WTC11 (cell line): ENCODE measurements around the gene UCP3. TPM values are rescaled to one million over a fixed set of nuclear protein-coding genes. Genes with fewer than 3 reads are reported as not detected.

Experiments
- ATAC-seq: fragments of 200-7000 bp; cut with Tn5 transposase; 2 replicates; pipeline ENCODE4 v1.10.0; 2021; ENCODE audit warnings: mild to moderate bottlenecking, moderate library complexity
- CTCF ChIA-PET: fragments of 300-600 bp; sonication (Branson Sonifier 250); formaldehyde crosslinking; loops from one replicate; lab custom pipeline; 2021; ENCODE audit warnings: antibody characterized with exemption; lab: Charles Lee
- POLR2A ChIA-PET: fragments of 350-600 bp; sonication (Branson Sonifier 250); formaldehyde crosslinking; loops from one replicate; lab custom pipeline; 2021; ENCODE audit warnings: antibody characterized with exemption; lab: Charles Lee
- DNase-seq: peaks from one replicate; pipeline ENCODE4 v3.0.0; 2021; ENCODE audit warnings: low spot score
- H3K27ac Mint-ChIP-seq: 2 replicates; pipeline ENCODE4 v1.8.0; 2021; ENCODE audit warnings: mixed read lengths
- H3K27me3 Mint-ChIP-seq: 2 replicates; pipeline ENCODE4 v1.8.0; 2021; ENCODE audit warnings: low read depth, mild to moderate bottlenecking, moderate library complexity, mixed read lengths
- H3K36me3 Mint-ChIP-seq: 2 replicates; pipeline ENCODE4 v1.8.0; 2021; ENCODE audit warnings: mixed read lengths
- H3K4me1 Mint-ChIP-seq: 2 replicates; pipeline ENCODE4 v1.8.0; 2022; ENCODE audit warnings: mixed read lengths
- H3K4me3 Mint-ChIP-seq: 2 replicates; pipeline ENCODE4 v1.8.0; 2021; ENCODE audit warnings: mild to moderate bottlenecking, moderate library complexity, mixed read lengths
- H3K9me3 Mint-ChIP-seq: 2 replicates; pipeline ENCODE4 v1.8.0; 2021; ENCODE audit warnings: mixed read lengths
- CBFB ChIP-seq: sonication (generic); formaldehyde crosslinking; IDR thresholded peaks from 2 replicates; pipeline ENCODE4 v1.8.1; 2022; ENCODE audit warnings: mild to moderate bottlenecking, low read depth, missing genetic modification reagents
- CREB1 ChIP-seq: sonication (generic); formaldehyde crosslinking; IDR thresholded peaks from 2 replicates; pipeline ENCODE4 v1.8.0; 2023; ENCODE audit warnings: mild to moderate bottlenecking, missing genetic modification reagents
- CREM ChIP-seq: sonication (generic); formaldehyde crosslinking; IDR thresholded peaks from 2 replicates; pipeline ENCODE4 v1.8.1; 2022; ENCODE audit warnings: mild to moderate bottlenecking, missing genetic modification reagents, moderate library complexity
- E2F5 ChIP-seq: sonication (generic); formaldehyde crosslinking; IDR thresholded peaks from 2 replicates; pipeline ENCODE4 v1.8.1; 2022; ENCODE audit warnings: mild to moderate bottlenecking, moderate library complexity, missing genetic modification reagents
- EMX1 ChIP-seq: fragments of 250-450 bp; sonication (Bioruptor Pico); IDR thresholded peaks from 2 replicates; pipeline ENCODE4 v1.8.0; 2021; ENCODE audit warnings: mild to moderate bottlenecking
- ESRRA ChIP-seq: sonication (generic); formaldehyde crosslinking; IDR thresholded peaks from 2 replicates; pipeline ENCODE4 v1.8.1; 2022; ENCODE audit warnings: mild to moderate bottlenecking, missing genetic modification reagents, borderline replicate concordance
- FOXJ3 ChIP-seq: sonication (generic); formaldehyde crosslinking; IDR thresholded peaks from 2 replicates; pipeline ENCODE4 v1.9.0; 2021; ENCODE audit warnings: missing genetic modification reagents, mild to moderate bottlenecking, borderline replicate concordance
- FOXP1 ChIP-seq: sonication (generic); formaldehyde crosslinking; IDR thresholded peaks from 2 replicates; pipeline ENCODE4 v1.8.0; 2022; ENCODE audit warnings: missing genetic modification reagents, mild to moderate bottlenecking, moderate library complexity, borderline replicate concordance
- MAX ChIP-seq: sonication (generic); formaldehyde crosslinking; IDR thresholded peaks from 2 replicates; pipeline ENCODE4 v1.8.0; 2022; ENCODE audit warnings: mild to moderate bottlenecking, missing genetic modification reagents
- OVOL2 ChIP-seq: fragments of 250-450 bp; sonication (Bioruptor Pico); IDR thresholded peaks from 2 replicates; pipeline ENCODE4 v1.9.0; 2021; ENCODE audit warnings: mild to moderate bottlenecking, borderline replicate concordance
- SMAD3 ChIP-seq: sonication (generic); formaldehyde crosslinking; IDR thresholded peaks from 2 replicates; pipeline ENCODE4 v1.8.0; 2022; ENCODE audit warnings: missing genetic modification reagents, mild to moderate bottlenecking, borderline replicate concordance
- ZNF121 ChIP-seq: sonication (generic); formaldehyde crosslinking; IDR thresholded peaks from 2 replicates; pipeline ENCODE4 v1.8.0; 2023; ENCODE audit warnings: missing genetic modification reagents
- ZNF138 ChIP-seq: sonication (generic); formaldehyde crosslinking; conservative IDR thresholded peaks from 2 replicates; pipeline ENCODE4 v1.8.1; 2022; ENCODE audit warnings: mild to moderate bottlenecking, moderate library complexity, missing genetic modification reagents
- ZNF281 ChIP-seq: sonication (generic); formaldehyde crosslinking; IDR thresholded peaks from 2 replicates; pipeline ENCODE4 v1.8.0; 2023; ENCODE audit warnings: mild to moderate bottlenecking, missing genetic modification reagents
- ZNF423 ChIP-seq: fragments of 250-450 bp; sonication (Bioruptor Pico); IDR thresholded peaks from 2 replicates; pipeline ENCODE4 v2.1.2; 2022; ENCODE audit warnings: mild to moderate bottlenecking, moderate library complexity
- ZNF425 ChIP-seq: fragments of 250-450 bp; sonication (Bioruptor Pico); conservative IDR thresholded peaks from 2 replicates; pipeline ENCODE4 v1.9.0; 2021; ENCODE audit warnings: mild to moderate bottlenecking
- ZNF512 ChIP-seq: sonication (generic); formaldehyde crosslinking; IDR thresholded peaks from 2 replicates; pipeline ENCODE4 v1.8.1; 2022; ENCODE audit warnings: missing genetic modification reagents, borderline replicate concordance
- ZNF532 ChIP-seq: fragments of 250-450 bp; sonication (Bioruptor Pico); IDR thresholded peaks from 2 replicates; pipeline ENCODE4 v1.9.0; 2021; ENCODE audit warnings: mild to moderate bottlenecking, borderline replicate concordance
- ZSCAN18 ChIP-seq: fragments of 250-450 bp; sonication (Bioruptor Pico); IDR thresholded peaks from 2 replicates; pipeline ENCODE4 v2.1.2; 2022; ENCODE audit warnings: mild to moderate bottlenecking, moderate library complexity
- total RNA-seq: library from RNA; stranded (reverse); gene quantifications from 3 replicates; pipeline ENCODE4 v1.2.3, GENCODE V29; 2021

The UCP3 gene
- total RNA-seq, 1 experiment from 2014 or later, result 0.55 TPM

- no peak for DNase-seq
- no peak overlapping the region for H3K27ac Mint-ChIP-seq
- H3K27me3 Mint-ChIP-seq, result no peaks in the 10 kb centered on the region
- no peak overlapping the region for H3K4me3 Mint-ChIP-seq
- no peaks in the 10 kb centered on the region for H3K36me3 Mint-ChIP-seq
- no peaks in the 10 kb centered on the region for H3K9me3 Mint-ChIP-seq
- CTCF ChIA-PET, result interaction anchor here (1.0 to 1.6 kb wide), 2 partner anchors 10 to 255 kb away, joined by 3 to 4 read pairs; no protein-coding TSS in a partner anchor
- no peak for ATAC-seq
- H3K4me1 Mint-ChIP-seq, result 0 out of 2 replicates have a peak, but pooled peaks cover 4% of the 10 kb centered on the region
- TF ChIP-seq E2F5 (CRISPR knock-in tag), result no peak
- no peak for TF ChIP-seq ZNF121
- no peak for TF ChIP-seq ZSCAN18
- TF ChIP-seq EMX1 (CRISPR knock-in tag), result no peak
- no peak for TF ChIP-seq ZNF423 (CRISPR knock-in tag)
- no peak for TF ChIP-seq ZNF512 (CRISPR knock-in tag)
- TF ChIP-seq FOXJ3, result no peak
- TF ChIP-seq FOXP1, result no peak
- no peak for TF ChIP-seq CBFB (CRISPR knock-in tag)
- POLR2A ChIA-PET, result no interaction called here
Measured at GRCh38 chr11:74000307-74001133, 8.4 kb downstream of the UCP3 start.

- Mint-ChIP-seq H3K36me3 (no peaks in the 10 kb centered on the region), H3K9me3 (no peaks in the 10 kb centered on the region), H3K4me3 (no peak overlapping the region), H3K27me3 (no peaks in the 10 kb centered on the region), H3K4me1 (no peaks in the 10 kb centered on the region), H3K27ac (peak overlapping the region; percentile 28)
- CTCF ChIA-PET, result interaction anchor here (0.7 to 1.4 kb wide), 3 partner anchors 11 to 696 kb away, joined by 3 to 4 read pairs (median 3); no protein-coding TSS in a partner anchor
- DNase-seq, result no peak
- POLR2A ChIA-PET, result no interaction called here
- ATAC-seq, result no peak
- TF ChIP-seq ZNF138, result no peak
- TF ChIP-seq OVOL2 (CRISPR knock-in tag), result no peak
- no peak for TF ChIP-seq ESRRA (CRISPR knock-in tag)
- TF ChIP-seq MAX, result no peak
- TF ChIP-seq ZNF281 (CRISPR knock-in tag), result no peak
- no peak for TF ChIP-seq SMAD3
- TF ChIP-seq ZNF425 (CRISPR knock-in tag), result no peak
- TF ChIP-seq CREB1 (CRISPR knock-in tag), result no peak
- TF ChIP-seq CREM (CRISPR knock-in tag), result no peak
- no peak for TF ChIP-seq ZNF121
- TF ChIP-seq ZNF532, result no peak
Measured at GRCh38 chr11:73999581-74000306, 9.1 kb downstream of the UCP3 start.
